Endothelial cell of umbilical vein (primary cell): ENCODE data around the gene ENPEP. TPM values are rescaled to one million over a fixed set of nuclear protein-coding genes. Genes with fewer than 3 reads are reported as not detected.

ENCODE experiments used
- BruUV-seq: library from RNA; stranded (reverse); fragments of 400-500 nt; replicated peaks from 2 replicates; lab custom pipeline; 2021; lab: Mats Ljungman, UMichigan
- CTCF ChIA-PET: fragments of 300-600, 350-600 bp; sonication (Branson Sonifier 250); formaldehyde crosslinking; loops from one replicate; lab custom pipeline; 2021; ENCODE audit warnings: antibody characterized with exemption, inconsistent platforms; lab: Charles Lee
- POLR2A ChIA-PET: fragments of 300-600, 350-600 bp; sonication (Branson Sonifier 250); formaldehyde crosslinking; loops from one replicate; lab custom pipeline; 2021; ENCODE audit warnings: antibody characterized with exemption, inconsistent platforms; lab: Charles Lee
- DNase-seq: peaks from one replicate; pipeline ENCODE4 v3.0.0-alpha.2; 2011; ENCODE audit warnings: low read depth, low spot score
- FAIRE-seq: peaks from 2 replicates; lab custom pipeline; 2011; peaks lifted over from hg19 to GRCh38; lab: Jason Lieb, UNC
- H2AFZ ChIP-seq: 2 replicates; pipeline ENCODE4 v1.6.0; 2012; ENCODE audit warnings: low read depth, low read length, control low read depth, inconsistent platforms
- H3K27ac ChIP-seq: 2 replicates; pipeline ENCODE4 v1.5.1; 2011; ENCODE audit warnings: low read depth, mild to moderate bottlenecking, control low read depth, low read length, moderate library complexity; ENCODE audit not compliant: insufficient read depth
- H3K27me3 ChIP-seq, 2 experiments: 2 replicates each; pipeline versions ENCODE4 v1.6.0 to v1.6.1; 2011; ENCODE audit warnings: low read length in 2 of 2, mixed read lengths in 1 of 2; ENCODE audit not compliant: control insufficient read depth in 2 of 2, insufficient read depth in 2 of 2
- H3K36me3 ChIP-seq, 2 experiments: 2 replicates in 1 of 2; 3 replicates in 1 of 2; pipeline ENCODE4 v1.5.1; 2011; ENCODE audit warnings: low read length in 2 of 2, mild to moderate bottlenecking in 1 of 2, moderate library complexity in 1 of 2; ENCODE audit not compliant: control insufficient read depth in 2 of 2, insufficient read depth in 2 of 2; ENCODE audit errors: extremely low read depth in 1 of 2
- H3K4me1 ChIP-seq: 3 replicates; pipeline ENCODE4 v1.5.1; 2011; ENCODE audit warnings: mild to moderate bottlenecking, low read length; ENCODE audit not compliant: control insufficient read depth, insufficient read depth; ENCODE audit errors: extremely low read depth
- H3K4me2 ChIP-seq: 2 replicates; pipeline ENCODE4 v1.6.1; 2011; ENCODE audit warnings: low read length, control low read depth, mixed read lengths; ENCODE audit not compliant: insufficient read depth
- H3K4me3 ChIP-seq, 3 experiments: fragments of 200-600 bp in 1 of 3; sonication (generic), shearing (Covaris generic) in 1 of 3; replicated peaks in 1 of 3; 2 replicates each; pipeline ENCODE4 v1.5.1; 2011 to 2016; ENCODE audit warnings: control low read depth in 3 of 3, low read length in 3 of 3, mild to moderate bottlenecking in 2 of 3, inconsistent platforms in 1 of 3, low read depth in 1 of 3, moderate library complexity in 1 of 3; ENCODE audit not compliant: insufficient read depth in 1 of 3
- H3K79me2 ChIP-seq: 2 replicates; pipeline ENCODE4 v1.6.0; 2012; ENCODE audit warnings: low read length, inconsistent platforms; ENCODE audit not compliant: control insufficient read depth, insufficient read depth
- H3K9ac ChIP-seq: replicated peaks from 2 replicates; pipeline ENCODE3; 2011; ENCODE audit warnings: low read length, control low read depth; ENCODE audit not compliant: insufficient read depth; ENCODE audit errors: extremely low read depth
- H3K9me1 ChIP-seq: replicated peaks from 3 replicates; pipeline ENCODE4 v1.6.0; 2011; ENCODE audit warnings: mild to moderate bottlenecking, low read length; ENCODE audit not compliant: control insufficient read depth, insufficient read depth; ENCODE audit errors: extremely low read depth
- H3K9me3 ChIP-seq: replicated peaks from 2 replicates; pipeline ENCODE4 v1.5.1; 2012; ENCODE audit warnings: low read length, inconsistent platforms; ENCODE audit not compliant: control insufficient read depth, insufficient read depth
- H4K20me1 ChIP-seq: replicated peaks from 2 replicates; pipeline ENCODE3; 2011; ENCODE audit warnings: mild to moderate bottlenecking, low read length; ENCODE audit not compliant: control insufficient read depth, insufficient read depth; ENCODE audit errors: extremely low read depth
- CTCF ChIP-seq, 2 donors: IDR thresholded peaks; 1 replicate in 1 of 2; 2 replicates in 1 of 2; pipeline ENCODE4 v1.5.1; 2011; ENCODE audit warnings: low read length in 2 of 2, mild to moderate bottlenecking in 2 of 2, moderate library complexity in 2 of 2, control low read depth in 1 of 2, inconsistent platforms in 1 of 2, low read depth in 1 of 2; ENCODE audit not compliant: insufficient read depth in 1 of 2; ENCODE audit errors: extremely low read depth in 1 of 2
- EZH2 ChIP-seq: IDR thresholded peaks from 2 replicates; pipeline ENCODE4 v1.6.1; 2012; ENCODE audit warnings: borderline replicate concordance, low read depth, mild to moderate bottlenecking, moderate library complexity, low read length, inconsistent platforms; ENCODE audit not compliant: severe bottlenecking
- FOS ChIP-seq: IDR thresholded peaks from 2 replicates; pipeline ENCODE4 v1.6.1; 2011; ENCODE audit warnings: mild to moderate bottlenecking, low read length, moderate library complexity, borderline replicate concordance; ENCODE audit not compliant: insufficient read depth
- GATA2 ChIP-seq: IDR thresholded peaks from 2 replicates; pipeline ENCODE4 v1.7.0; 2011; ENCODE audit warnings: low read depth, mild to moderate bottlenecking, moderate library complexity, mixed read lengths, low read length; ENCODE audit not compliant: insufficient read length, insufficient read depth
- MAX ChIP-seq: IDR thresholded peaks from 2 replicates; pipeline ENCODE4 v1.6.1; 2011; ENCODE audit not compliant: insufficient read depth, insufficient read length
- MYC ChIP-seq: IDR thresholded peaks from one replicate; pipeline ENCODE4 v1.6.1; 2011; ENCODE audit warnings: mild to moderate bottlenecking, low read depth, low read length
- POLR2A ChIP-seq: IDR thresholded peaks from 2 replicates; pipeline ENCODE4 v1.6.1; 2012; ENCODE audit warnings: low read depth, mild to moderate bottlenecking, control low read depth, low read length
- POLR2AphosphoS5 ChIP-seq: IDR thresholded peaks from 2 replicates; pipeline ENCODE4 v1.6.1; 2012; ENCODE audit warnings: low read depth, mild to moderate bottlenecking, control low read depth, low read length, moderate library complexity; ENCODE audit not compliant: insufficient read depth
- dilution Hi-C: fragments of 300-500 bp; cut with MboI; formaldehyde crosslinking; loops from one replicate; pipeline ENCODE4 v1.15.0; 2019; ENCODE audit warnings: low sequenced_read_pairs; ENCODE audit not compliant: extremely low pct_ligation_motif_present
- intact Hi-C: fragments of 100-400 bp; cut with micrococcal nuclease; formaldehyde crosslinking; loops from one replicate; pipeline ENCODE4 v1.10.0; 2022
- polyA plus RNA-seq, 4 experiments: library from polyadenylated mRNA; depleted of rRNA in 3 of 4; stranded (reverse) in 3 of 4; unstranded in 1 of 4; fragments of >200 nt; gene quantifications; 2 replicates each; pipeline versions ENCODE4 v1.2.1 to v1.2.3, GENCODE V29; 2011 to 2012; ENCODE audit warnings: missing spikeins in 1 of 4
- total RNA-seq: library from RNA; stranded (reverse); gene quantifications from 2 replicates; pipeline ENCODE4 v1.2.3, GENCODE V29; 2021

The ENPEP gene
- total and polyA plus RNA-seq, 2 donors (not counting 3 experiments of a cell fraction or from before 2014, with no cell fraction given) = not detected

- Histone ChIP-seq H2AFZ (no peak overlapping the region), H3K79me2 (no peaks in the 10 kb centered on the region), H3K36me3 (no peaks in the 10 kb centered on the region), H4K20me1 (no peaks in the 10 kb centered on the region), H3K4me3 (no peak overlapping the region), H3K4me2 (no peak overlapping the region), H3K27me3 (no peaks in the 10 kb centered on the region), H3K9me1 (no peaks in the 10 kb centered on the region), H3K4me1 (peaks cover 21% of the 10 kb centered on the region), H3K9ac (no peak overlapping the region), H3K9me3 (no peaks in the 10 kb centered on the region), H3K27ac (no peak overlapping the region)
- TF ChIP-seq POLR2AphosphoS5 (no peak), MYC (no peak), POLR2A (no peak), MAX (no peak), EZH2 (no peak), FOS (no peak), CTCF (IDR thresholded peaks at IDR 0.05; ENCODE audit: extremely low read depth in 1 of 2, insufficient read depth in 1 of 2, low read depth in 1 of 2, low read length in 2 of 2) (no peak), GATA2 (no peak)
- CTCF ChIA-PET = interaction anchor here (1.1 to 2.5 kb wide), 3 partner anchors 9 to 42 kb away, joined by 3 to 14 read pairs (median 3); no protein-coding TSS in a partner anchor
- POLR2A ChIA-PET = no interaction called here
- DNase-seq (no peak), FAIRE-seq (no peak)
- no TSS peak for BruUV-seq
- dilution Hi-C loops (no loop called here), intact Hi-C loops (loop anchor here (5.0 kb wide), 2 partner anchors 347 to 1133 kb away; partner anchors contain the start of gene ELOVL6)
These were observed 68.6 kb downstream of the ENPEP start for GRCh38 chr4:110544594-110544993.
